Thyroid gland (tissue), 4 donors: ENCODE measurements around the gene SYNGR3.

Experiments used
- POLR2A ChIP-seq, 2 donors: fragments of 450-650 bp; IDR thresholded peaks; one replicate each; pipeline ENCODE4 v1.6.1; 2017; ENCODE audit warnings: antibody characterized with exemption in 2 of 2, mild to moderate bottlenecking in 2 of 2, moderate library complexity in 1 of 2
- TF ChIP-seq, protein P1 (sequence below), 6 experiments: fragments of 200-600 bp in 3 of 6; fragments of 450-650 bp in 3 of 6; sonication (generic) in 3 of 6; IDR thresholded peaks; one replicate each; pipeline ENCODE4 v1.5.1; 2016 to 2019; ENCODE audit warnings: antibody characterized with exemption in 6 of 6, mild to moderate bottlenecking in 2 of 6, inconsistent platforms in 1 of 6, moderate library complexity in 1 of 6

DNA sequence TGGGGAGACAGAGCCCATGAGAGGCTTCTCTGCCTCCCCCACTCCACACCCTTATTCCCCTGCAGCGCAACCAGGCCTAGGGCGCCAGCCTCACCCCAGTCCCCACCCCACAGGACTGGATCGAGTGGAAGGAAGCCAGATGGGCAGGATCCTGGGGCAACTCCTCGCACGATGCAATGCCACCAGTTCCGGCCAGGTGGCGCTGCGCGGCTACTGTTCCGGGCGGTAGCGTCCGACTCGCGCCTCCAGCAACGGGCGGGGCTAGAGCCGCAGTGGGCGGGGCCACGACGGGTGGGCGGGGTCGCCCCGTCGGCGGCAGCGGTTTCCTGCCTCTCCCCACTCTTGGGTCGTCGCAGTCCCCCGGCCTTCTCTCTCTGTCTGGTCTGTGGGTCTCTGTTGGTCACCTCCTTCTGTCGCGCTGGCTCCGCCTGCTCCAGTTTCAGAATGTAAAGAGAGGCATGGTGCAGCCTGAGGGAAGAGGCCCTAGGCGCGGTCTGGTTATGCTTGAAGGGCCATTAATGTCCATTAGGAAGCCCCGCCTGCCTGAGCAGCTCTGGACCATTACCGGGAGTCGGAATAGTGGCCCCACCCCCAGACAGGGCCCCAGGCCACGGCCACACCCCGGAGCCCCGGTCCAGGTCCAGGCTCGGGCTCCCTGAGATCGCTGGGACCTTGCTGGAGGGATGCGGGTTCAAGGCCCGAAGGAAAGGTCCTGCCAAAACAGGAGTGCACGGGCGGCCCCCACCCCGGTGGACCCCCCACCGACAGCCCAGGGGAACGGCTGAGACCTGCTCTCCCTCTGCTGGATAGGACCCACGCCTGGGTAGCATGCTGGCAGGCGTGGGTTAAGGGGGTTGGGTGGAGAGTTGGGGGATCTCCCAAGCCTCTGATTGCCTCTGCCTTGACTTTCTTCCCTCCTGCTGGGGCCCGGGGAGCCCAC lies 33.6 kb downstream of the SYNGR3 start:
- TF ChIP-seq POLR2A (IDR thresholded peaks at IDR 0.05), result peak in 1 of 2 donors; percentile 51
- TF ChIP-seq, protein P1, sequence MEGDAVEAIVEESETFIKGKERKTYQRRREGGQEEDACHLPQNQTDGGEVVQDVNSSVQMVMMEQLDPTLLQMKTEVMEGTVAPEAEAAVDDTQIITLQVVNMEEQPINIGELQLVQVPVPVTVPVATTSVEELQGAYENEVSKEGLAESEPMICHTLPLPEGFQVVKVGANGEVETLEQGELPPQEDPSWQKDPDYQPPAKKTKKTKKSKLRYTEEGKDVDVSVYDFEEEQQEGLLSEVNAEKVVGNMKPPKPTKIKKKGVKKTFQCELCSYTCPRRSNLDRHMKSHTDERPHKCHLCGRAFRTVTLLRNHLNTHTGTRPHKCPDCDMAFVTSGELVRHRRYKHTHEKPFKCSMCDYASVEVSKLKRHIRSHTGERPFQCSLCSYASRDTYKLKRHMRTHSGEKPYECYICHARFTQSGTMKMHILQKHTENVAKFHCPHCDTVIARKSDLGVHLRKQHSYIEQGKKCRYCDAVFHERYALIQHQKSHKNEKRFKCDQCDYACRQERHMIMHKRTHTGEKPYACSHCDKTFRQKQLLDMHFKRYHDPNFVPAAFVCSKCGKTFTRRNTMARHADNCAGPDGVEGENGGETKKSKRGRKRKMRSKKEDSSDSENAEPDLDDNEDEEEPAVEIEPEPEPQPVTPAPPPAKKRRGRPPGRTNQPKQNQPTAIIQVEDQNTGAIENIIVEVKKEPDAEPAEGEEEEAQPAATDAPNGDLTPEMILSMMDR (IDR thresholded peaks at IDR 0.05), result peak; percentile 89 to 99 (median 98)
